GM12878 (cell line): ENCODE results near the gene AFF1. TPM values are rescaled to one million over a fixed set of nuclear protein-coding genes. Genes with fewer than 3 reads are reported as not detected.

Experiments used
- ATAC-seq: fragments of 200-7000 bp; cut with Tn5 transposase; 3 replicates; pipeline ENCODE4 v1.9.1; 2020; ENCODE audit warnings: mild to moderate bottlenecking, moderate library complexity
- BruUV-seq: library from RNA; stranded (reverse); fragments of 400-500 nt; replicated peaks from 2 replicates; lab custom pipeline; 2021; lab: Mats Ljungman, UMichigan
- CTCF ChIA-PET: fragments of 300-600 bp; sonication (Branson Sonifier 250); formaldehyde crosslinking; extraction: SDS; loops from one replicate; lab custom pipeline; 2021; ENCODE audit warnings: inconsistent platforms; lab: Yijun Ruan, JAX
- POLR2A ChIA-PET: fragments of 350-600 bp; formaldehyde crosslinking; extraction: SDS; loops from one replicate; lab custom pipeline; 2021; ENCODE audit warnings: inconsistent platforms; lab: Charles Lee
- RAD21 ChIA-PET: fragments of 300-600 bp; sonication (Branson Sonifier 250); formaldehyde crosslinking; loops from one replicate; lab custom pipeline; 2023; ENCODE audit warnings: antibody characterized with exemption; ENCODE audit not compliant: unreplicated experiment; lab: Charles Lee
- SMC1A ChIA-PET: fragments of 300-600 bp; sonication (Branson Sonifier 250); formaldehyde crosslinking; loops from one replicate; lab custom pipeline; 2023; ENCODE audit not compliant: unreplicated experiment, uncharacterized antibody; lab: Charles Lee
- DNase-seq: peaks from one replicate; pipeline ENCODE4 v3.0.0-alpha.2; 2011; ENCODE audit warnings: low read depth, low spot score
- FAIRE-seq: peaks from 3 replicates; lab custom pipeline; 2011; peaks lifted over from hg19 to GRCh38; lab: Jason Lieb, UNC
- H2AFZ ChIP-seq: 2 replicates; pipeline ENCODE4 v1.6.0; 2011; ENCODE audit warnings: low read depth, low read length, control low read depth; ENCODE audit not compliant: control insufficient read depth
- H3K27ac ChIP-seq: 2 replicates; pipeline ENCODE4 v1.5.1; 2011; ENCODE audit warnings: control low read depth; ENCODE audit not compliant: control insufficient read depth, insufficient read depth
- H3K27me3 ChIP-seq, 2 experiments: replicated peaks in 1 of 2; 2 replicates each; pipeline versions ENCODE4 v1.6.0 to v1.6.1; 2011; ENCODE audit warnings: low read length in 1 of 2; ENCODE audit not compliant: control insufficient read depth in 2 of 2, insufficient read depth in 2 of 2
- H3K36me3 ChIP-seq, 2 experiments: 2 replicates each; pipeline ENCODE4 v1.5.1; 2011; ENCODE audit warnings: low read length in 1 of 2; ENCODE audit not compliant: control insufficient read depth in 2 of 2, insufficient read depth in 2 of 2
- H3K4me1 ChIP-seq: 2 replicates; pipeline ENCODE4 v1.6.1; 2011; ENCODE audit warnings: mild to moderate bottlenecking, low read length, moderate library complexity, mixed read lengths; ENCODE audit not compliant: control insufficient read depth, insufficient read depth
- H3K4me2 ChIP-seq: 2 replicates; pipeline ENCODE4 v1.6.0; 2011; ENCODE audit warnings: control low read depth; ENCODE audit not compliant: control insufficient read depth, insufficient read depth
- H3K4me3 ChIP-seq: fragments of 200-600 bp; sonication (generic); 2 replicates; pipeline ENCODE4 v1.5.1; 2016
- H3K79me2 ChIP-seq: 2 replicates; pipeline ENCODE4 v1.6.0; 2011; ENCODE audit warnings: low read length; ENCODE audit not compliant: control insufficient read depth, insufficient read depth
- H3K9ac ChIP-seq: 2 replicates; pipeline ENCODE4 v1.8.0; 2011; ENCODE audit warnings: low read length, control low read depth, mixed read lengths; ENCODE audit not compliant: control insufficient read depth, insufficient read depth
- H3K9me3 ChIP-seq: replicated peaks from 3 replicates; pipeline ENCODE4 v1.5.1; 2011; ENCODE audit warnings: mild to moderate bottlenecking, low read length; ENCODE audit not compliant: control insufficient read depth, insufficient read depth
- H4K20me1 ChIP-seq: 2 replicates; pipeline ENCODE4 v1.6.0; 2011; ENCODE audit not compliant: control insufficient read depth, insufficient read depth
- HDAC6 ChIP-seq: fragments of 200-600 bp; sonication (generic); IDR thresholded peaks from one replicate; pipeline ENCODE4 v1.8.0; 2017; ENCODE audit warnings: antibody characterized with exemption; ENCODE audit not compliant: unreplicated experiment
- IKZF2 ChIP-seq, 2 experiments: fragments of 450-650 bp; IDR thresholded peaks; 2 replicates each; pipeline ENCODE4 v1.6.1; 2017; ENCODE audit warnings: mild to moderate bottlenecking in 2 of 2, moderate library complexity in 2 of 2
- IRF4 ChIP-seq: IDR thresholded peaks from 2 replicates; pipeline ENCODE4 v1.6.1; 2011; ENCODE audit warnings: low read depth, low read length
- IRF5 ChIP-seq: fragments of 450-650 bp; IDR thresholded peaks from 2 replicates; pipeline ENCODE4 v1.6.1; 2017; ENCODE audit warnings: borderline replicate concordance
- MTA2 ChIP-seq: fragments of 450-650 bp; IDR thresholded peaks from 2 replicates; pipeline ENCODE4 v1.6.1; 2016; ENCODE audit warnings: low read depth, mild to moderate bottlenecking, moderate library complexity
- MXI1 ChIP-seq: fragments of 150-350 bp; IDR thresholded peaks from 2 replicates; pipeline ENCODE4 v1.6.1; 2011; ENCODE audit warnings: low read depth, mild to moderate bottlenecking, inconsistent platforms, low read length, improper control_type of control experiment
- NR2C1 ChIP-seq: fragments of 450-650 bp; IDR thresholded peaks from 2 replicates; pipeline ENCODE4 v1.6.1; 2017; ENCODE audit warnings: antibody characterized with exemption, mild to moderate bottlenecking, moderate library complexity
- SIX5 ChIP-seq: IDR thresholded peaks from 2 replicates; pipeline ENCODE4 v1.6.1; 2011; ENCODE audit warnings: mild to moderate bottlenecking, low read depth, low read length, moderate library complexity; ENCODE audit not compliant: severe bottlenecking
- SPI1 ChIP-seq: IDR thresholded peaks from 2 replicates; pipeline ENCODE4 v1.6.1; 2011; ENCODE audit warnings: low read depth, mild to moderate bottlenecking, low read length, moderate library complexity, borderline replicate concordance; ENCODE audit not compliant: insufficient read depth
- YBX1 ChIP-seq: fragments of 450-650 bp; IDR thresholded peaks from 2 replicates; pipeline ENCODE4 v1.6.1; 2016; ENCODE audit warnings: antibody characterized with exemption
- ZBED1 ChIP-seq: IDR thresholded peaks from 2 replicates; pipeline ENCODE4 v1.6.1; 2016; ENCODE audit warnings: borderline replicate concordance
- ZNF217 ChIP-seq: fragments of 450-650 bp; IDR thresholded peaks from 2 replicates; pipeline ENCODE4 v1.6.1; 2017; ENCODE audit warnings: antibody characterized with exemption, mild to moderate bottlenecking
- WGBS: methylation state at CpG from one replicate; pipeline ENCODE4 v1.1.6; 2016; ENCODE audit warnings: low lambda C conversion rate; ENCODE audit not compliant: insufficient replicate concordance, insufficient coverage; ENCODE audit errors: missing lambda C conversion rate; 5-methylcytosine and 5-hydroxymethylcytosine counted together
- in situ Hi-C: fragments of 300-500 bp; cut with MboI; formaldehyde crosslinking; loops from 9 replicates; pipeline ENCODE4 v1.14.3; 2018; ENCODE audit warnings: mixed read lengths
- intact Hi-C: fragments of 100-400 bp; cut with micrococcal nuclease; formaldehyde crosslinking; loops from one replicate; pipeline ENCODE4 v1.14.2; 2022; ENCODE audit not compliant: unreplicated experiment
- polyA plus RNA-seq, 11 experiments: library from polyadenylated mRNA; depleted of rRNA in 4 of 11; unstranded in 6 of 11; stranded (reverse) in 5 of 11; fragments of >200 nt; fragmentation: Nextera tagmentation in 4 of 11; fragmentation: Illumina TruSeq in 1 of 11; extraction: Ambion mirVana in 4 of 11; extraction: Trizol in 1 of 11; gene quantifications; 1 replicate in 1 of 11; 2 replicates in 10 of 11; pipeline versions ENCODE4 v1.2.1 to v1.2.3, GENCODE V29; 2011 to 2016; ENCODE audit warnings: inconsistent platforms in 2 of 11, missing spikeins in 2 of 11, low read depth in 1 of 11
- total RNA-seq, 4 experiments: library from RNA; depleted of rRNA in 3 of 4; stranded (reverse); fragments of >200 nt in 3 of 4; fragmentation: Illumina TruSeq in 1 of 4; extraction: Trizol in 1 of 4; gene quantifications; 2 replicates each; pipeline versions ENCODE4 v1.2.1 to v1.2.3, GENCODE V29; 2013 to 2021
- TF ChIP-seq, protein P1 (sequence below): IDR thresholded peaks from 2 replicates; pipeline ENCODE4 v1.6.1; 2011; ENCODE audit warnings: low read depth, mild to moderate bottlenecking, low read length, moderate library complexity, borderline replicate concordance; ENCODE audit errors: extremely low read depth

The AFF1 gene
- total and polyA plus RNA-seq, 10 of the 15 experiments (the other 5 are each of a cell fraction or from before 2014, with no cell fraction given): 3.5 to 56.1 (median 21.5) TPM

DNA sequence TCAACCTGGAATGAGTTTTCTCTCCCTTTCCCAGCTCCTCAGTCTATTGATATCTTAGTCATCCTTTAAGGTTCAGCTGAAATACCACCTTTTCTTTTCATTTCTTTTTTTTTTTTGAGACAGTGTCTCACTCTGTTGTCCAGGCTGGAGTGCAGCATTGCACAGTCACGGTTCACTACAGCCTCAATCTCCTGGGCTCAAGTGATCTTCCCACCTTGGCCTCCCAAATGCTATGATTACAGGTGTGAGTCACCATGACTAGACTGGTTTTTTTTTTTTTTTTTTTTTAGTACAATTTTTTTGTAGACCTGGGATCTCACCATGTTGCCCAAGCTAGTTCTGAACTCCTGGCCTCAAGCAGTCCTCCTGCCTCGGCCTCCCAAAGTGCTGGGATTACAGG lies 28.9 kb downstream of the AFF1 start:
- BruUV-seq: no TSS peak
- no peak overlapping the region for H3K9ac ChIP-seq
- intact Hi-C loops (no loop called here), in situ Hi-C loops (no loop called here)
- H3K27me3 ChIP-seq: no peaks in the 10 kb centered on the region
- no peak overlapping the region for H3K4me2 ChIP-seq
- H2AFZ ChIP-seq: no peak overlapping the region
- DNase-seq (no peak), FAIRE-seq (no peak), ATAC-seq (no peak)
- H3K36me3 ChIP-seq: 0 out of 4 replicates have a peak, but pooled peaks cover 0 to 2% of the 10 kb centered on the region in 2 experiments
- H3K79me2 ChIP-seq: peaks cover 87% of the 10 kb centered on the region
- no peak overlapping the region for H3K4me3 ChIP-seq
- ChIA-PET CTCF (interaction anchor here (0.8 to 1.1 kb wide), 5 partner anchors 19 to 48 kb away, joined by 3 to 5 read pairs (median 4); partner anchors contain the start of gene AFF1), RAD21 (interaction anchor here (0.6 to 2.6 kb wide), 11 partner anchors 11 to 702 kb away, joined by 3 to 22 read pairs (median 4); partner anchors contain the start of gene AFF1), POLR2A (interaction anchor here (0.6 to 6.8 kb wide), 5 partner anchors 26 to 92 kb away, joined by 3 to 107 read pairs (median 5); partner anchors contain the start of gene AFF1), SMC1A (interaction anchor here (0.6 to 7.3 kb wide), 8 partner anchors 9 to 381 kb away, joined by 3 to 192 read pairs (median 3); partner anchors contain the start of gene AFF1)
- peaks cover 59% of the 10 kb centered on the region for H3K4me1 ChIP-seq
- H3K27ac ChIP-seq: peak overlapping the region; percentile 22; the same call in 1 of the 2 replicates
- 95% methylated on average over 2 of the region's 2 CpGs for WGBS
- H3K9me3 ChIP-seq: no peaks in the 10 kb centered on the region; the same call in 2 of the 3 replicates
- H4K20me1 ChIP-seq: no peaks in the 10 kb centered on the region
- no peak for TF ChIP-seq IRF4
- TF ChIP-seq ZNF217: no peak

DNA sequence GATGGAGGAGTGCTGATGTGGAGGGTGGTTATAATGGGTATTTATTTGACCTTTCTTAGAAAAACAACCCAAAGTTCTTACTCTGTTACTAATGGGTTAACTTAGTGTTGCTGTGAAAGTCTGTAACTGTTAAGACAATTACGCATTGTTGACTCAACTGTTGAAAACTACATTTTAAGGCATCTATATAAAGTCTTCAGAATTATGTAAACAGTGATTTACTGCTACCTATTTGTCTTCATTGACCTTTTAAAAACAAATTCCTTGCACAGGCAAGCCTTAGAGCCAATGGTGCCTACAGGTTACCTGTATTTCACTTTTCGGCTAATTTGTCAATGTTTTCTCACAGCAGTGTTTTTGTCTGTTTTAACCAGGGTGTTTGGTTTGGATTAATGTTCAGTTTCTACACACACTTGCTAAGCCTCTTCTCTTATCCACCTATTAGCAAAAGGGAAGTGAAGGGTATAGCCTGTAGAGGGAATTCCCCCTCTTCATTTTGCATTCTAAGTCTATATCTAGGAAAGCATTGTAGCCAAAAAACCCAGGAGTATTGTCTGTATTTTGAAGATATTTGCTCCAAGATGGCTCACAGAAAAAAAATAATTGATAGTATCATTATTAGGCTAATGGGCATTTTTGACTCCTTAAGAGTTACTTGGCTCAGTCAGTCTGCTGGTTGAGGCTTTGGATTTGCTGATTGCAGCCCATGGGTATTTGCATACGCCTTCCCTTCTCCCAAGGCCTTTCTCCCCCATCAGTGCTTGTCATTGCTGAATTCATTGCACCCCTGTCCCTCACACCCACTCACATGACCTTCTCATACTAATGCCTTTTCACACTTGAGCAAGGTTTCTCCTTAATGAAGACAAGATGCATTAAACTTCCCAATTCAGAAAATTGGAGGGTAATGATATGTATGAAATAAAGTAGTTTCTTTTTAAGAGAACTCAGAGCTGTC lies 30.5 kb downstream of the AFF1 start:
- peak overlapping the region; percentile 32 for H3K4me2 ChIP-seq
- RAD21 ChIA-PET: interaction anchor here (0.9 to 2.6 kb wide), 5 partner anchors 14 to 46 kb away, joined by 3 to 22 read pairs (median 4); no protein-coding TSS in a partner anchor
- FAIRE-seq (no peak), DNase-seq (no peak), ATAC-seq (peak; percentile 62)
- no peak overlapping the region for H3K9ac ChIP-seq
- CTCF ChIA-PET: interaction anchor here (1.1 kb wide), 1 partner anchor 40 kb away, joined by 3 read pairs; no protein-coding TSS in a partner anchor
- no peak overlapping the region for H2AFZ ChIP-seq
- H4K20me1 ChIP-seq: no peaks in the 10 kb centered on the region
- no peaks in the 10 kb centered on the region for H3K27me3 ChIP-seq
- POLR2A ChIA-PET: interaction anchor here (0.7 to 2.6 kb wide), 4 partner anchors 41 to 204 kb away, joined by 3 to 13 read pairs (median 7); no protein-coding TSS in a partner anchor
- intact Hi-C loops: no loop called here
- WGBS: 59% methylated on average over 3 of the region's 3 CpGs
- peaks cover 52% of the 10 kb centered on the region for H3K4me1 ChIP-seq
- peaks cover 78% of the 10 kb centered on the region for H3K79me2 ChIP-seq
- SMC1A ChIA-PET: interaction anchor here (1.2 to 7.3 kb wide), 4 partner anchors 24 to 129 kb away, joined by 3 to 192 read pairs (median 56); partner anchors contain the start of gene AFF1
- in situ Hi-C loops: no loop called here
- no peaks in the 10 kb centered on the region; the same call in 2 of the 3 replicates for H3K9me3 ChIP-seq
- peak overlapping the region; percentile 71 for H3K27ac ChIP-seq
- peak overlapping the region; percentile 3; the same call in 1 of the 2 replicates for H3K4me3 ChIP-seq
- H3K36me3 ChIP-seq: 0 out of 4 replicates have a peak, but pooled peaks cover 0 to under 1% of the 10 kb centered on the region in 2 experiments
- no TSS peak for BruUV-seq
- TF ChIP-seq HDAC6 (no peak), ZNF217 (no peak), SPI1 (peak; percentile 89), IRF5 (no peak), YBX1 (no peak), MTA2 (peak; percentile 56), ZBED1 (no peak), NR2C1 (no peak), SIX5 (no peak), IKZF2 (IDR thresholded peaks at IDR 0.05) (peak; percentile 46 to 47; a peak in 2 of 4 replicates), MXI1 (no peak)
- TF ChIP-seq, protein P1, sequence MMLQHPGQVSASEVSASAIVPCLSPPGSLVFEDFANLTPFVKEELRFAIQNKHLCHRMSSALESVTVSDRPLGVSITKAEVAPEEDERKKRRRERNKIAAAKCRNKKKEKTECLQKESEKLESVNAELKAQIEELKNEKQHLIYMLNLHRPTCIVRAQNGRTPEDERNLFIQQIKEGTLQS: no peak
